IMR-90 (cell line): ENCODE results near the gene NFATC3. TPM values are rescaled to one million over a fixed set of nuclear protein-coding genes. Genes with fewer than 3 reads are reported as not detected.

Source experiments
- ATAC-seq: fragments of 200-7000 bp; cut with Tn5 transposase; 2 replicates; pipeline ENCODE4 v1.9.1; 2020; ENCODE audit warnings: low read depth, mild to moderate bottlenecking, moderate library complexity
- BruUV-seq: library from RNA; stranded (reverse); fragments of 400-500 nt; replicated peaks from 2 replicates; lab custom pipeline; 2021; lab: Mats Ljungman, UMichigan
- CTCF ChIA-PET: fragments of 300-600 bp; formaldehyde crosslinking; extraction: SDS; loops from one replicate; lab custom pipeline; 2021; ENCODE audit warnings: antibody characterized with exemption; lab: Yijun Ruan, JAX
- POLR2A ChIA-PET: fragments of 300-600 bp; sonication (Branson Sonifier 250); formaldehyde crosslinking; loops from one replicate; lab custom pipeline; 2022; ENCODE audit warnings: antibody characterized with exemption; ENCODE audit not compliant: unreplicated experiment; lab: Charles Lee
- DNase-seq: peaks from one replicate; pipeline ENCODE4 v3.0.0; 2013
- H2AFZ ChIP-seq: replicated peaks from 2 replicates; pipeline ENCODE3; 2013; ENCODE audit warnings: low read length, mild to moderate bottlenecking; ENCODE audit not compliant: poor library complexity
- H2AK5ac ChIP-seq: 2 replicates; pipeline ENCODE4 v1.6.1; 2013; ENCODE audit warnings: low read depth, low read length, inconsistent platforms
- H2AK9ac ChIP-seq: replicated peaks from 2 replicates; pipeline ENCODE3; 2013; ENCODE audit warnings: mild to moderate bottlenecking, low read depth, low read length, moderate library complexity; ENCODE audit not compliant: poor library complexity
- H2BK120ac ChIP-seq: 2 replicates; pipeline ENCODE4 v1.6.1; 2013; ENCODE audit warnings: low read depth, low read length, inconsistent platforms
- H2BK15ac ChIP-seq: 3 replicates; pipeline ENCODE4 v1.6.1; 2013; ENCODE audit warnings: low read depth, low read length, inconsistent platforms
- H2BK20ac ChIP-seq: 2 replicates; pipeline ENCODE4 v1.6.1; 2013; ENCODE audit warnings: low read depth, mild to moderate bottlenecking, inconsistent platforms, low read length, moderate library complexity
- H2BK5ac ChIP-seq: 2 replicates; pipeline ENCODE4 v1.6.1; 2013; ENCODE audit warnings: mild to moderate bottlenecking, low read depth, low read length, inconsistent platforms; ENCODE audit not compliant: poor library complexity, severe bottlenecking
- H3K14ac ChIP-seq: replicated peaks from 2 replicates; pipeline ENCODE4 v1.6.1; 2013; ENCODE audit warnings: low read depth, low read length, inconsistent platforms
- H3K18ac ChIP-seq: 2 replicates; pipeline ENCODE4 v1.6.1; 2013; ENCODE audit warnings: low read depth, low read length, control low read depth
- H3K23ac ChIP-seq: 2 replicates; pipeline ENCODE4 v1.6.1; 2013; ENCODE audit warnings: low read depth, low read length, inconsistent platforms
- H3K27ac ChIP-seq: 2 replicates; pipeline ENCODE4 v1.5.1; 2013; ENCODE audit warnings: mild to moderate bottlenecking, control low read depth, low read length; ENCODE audit not compliant: insufficient read depth
- H3K27me3 ChIP-seq: 2 replicates; pipeline ENCODE4 v1.6.1; 2013; ENCODE audit warnings: low read length; ENCODE audit not compliant: control insufficient read depth, insufficient read depth
- H3K36me3 ChIP-seq: 2 replicates; pipeline ENCODE4 v1.6.1; 2013; ENCODE audit warnings: low read length, mixed read lengths; ENCODE audit not compliant: control insufficient read depth, insufficient read depth
- H3K4ac ChIP-seq: 2 replicates; pipeline ENCODE4 v1.6.1; 2013; ENCODE audit warnings: low read depth, low read length, inconsistent platforms
- H3K4me1 ChIP-seq: 2 replicates; pipeline ENCODE4 v1.6.1; 2013; ENCODE audit warnings: low read length, mixed read lengths; ENCODE audit not compliant: control insufficient read depth, insufficient read depth
- H3K4me2 ChIP-seq: 2 replicates; pipeline ENCODE4 v1.6.1; 2013; ENCODE audit warnings: low read depth, mild to moderate bottlenecking, control low read depth, low read length, moderate library complexity
- H3K4me3 ChIP-seq: 2 replicates; pipeline ENCODE4 v1.5.1; 2013; ENCODE audit warnings: low read depth, mild to moderate bottlenecking, control low read depth, low read length, moderate library complexity; ENCODE audit not compliant: insufficient read depth
- H3K56ac ChIP-seq: 2 replicates; pipeline ENCODE4 v1.6.1; 2013; ENCODE audit warnings: low read length, inconsistent platforms; ENCODE audit not compliant: insufficient read depth; ENCODE audit errors: extremely low read depth
- H3K79me1 ChIP-seq, 2 experiments: 2 replicates each; pipeline ENCODE4 v1.6.1; 2013; ENCODE audit warnings: low read length in 2 of 2, inconsistent platforms in 1 of 2, low read depth in 1 of 2
- H3K9ac ChIP-seq: 2 replicates; pipeline ENCODE4 v1.6.1; 2013; ENCODE audit warnings: low read depth, low read length, control low read depth
- H3K9me1 ChIP-seq: 2 replicates; pipeline ENCODE4 v1.6.1; 2013; ENCODE audit warnings: low read length, inconsistent platforms; ENCODE audit not compliant: insufficient read depth
- H3K9me3 ChIP-seq: 2 replicates; pipeline ENCODE4 v1.6.1; 2013; ENCODE audit warnings: low read length; ENCODE audit not compliant: control insufficient read depth, insufficient read depth
- H4K20me1 ChIP-seq: 2 replicates; pipeline ENCODE4 v1.6.1; 2013; ENCODE audit warnings: low read length, inconsistent platforms; ENCODE audit not compliant: insufficient read depth
- H4K5ac ChIP-seq: 2 replicates; pipeline ENCODE4 v1.6.1; 2013; ENCODE audit warnings: mild to moderate bottlenecking, low read depth, low read length, control low read depth
- H4K8ac ChIP-seq, 2 experiments: 2 replicates each; pipeline ENCODE4 v1.6.1; 2013; ENCODE audit warnings: low read depth in 2 of 2, low read length in 2 of 2, control low read depth in 1 of 2, inconsistent platforms in 1 of 2
- H4K91ac ChIP-seq: 2 replicates; pipeline ENCODE4 v1.6.1; 2013; ENCODE audit warnings: low read depth, low read length, inconsistent platforms; ENCODE audit not compliant: insufficient read depth
- BHLHE40 ChIP-seq: fragments of 150-350 bp; IDR thresholded peaks from 2 replicates; pipeline ENCODE4 v1.6.1; 2016; ENCODE audit warnings: mild to moderate bottlenecking, low read depth, low read length
- CEBPB ChIP-seq: IDR thresholded peaks from 2 replicates; pipeline ENCODE4 v1.6.1; 2012; ENCODE audit warnings: low read depth, low read length, improper control_type of control experiment
- CHD1 ChIP-seq: IDR thresholded peaks from 2 replicates; pipeline ENCODE4 v1.6.1; 2012; ENCODE audit warnings: low read depth, low read length, improper control_type of control experiment
- FOS ChIP-seq: fragments of 150-350 bp; IDR thresholded peaks from 2 replicates; pipeline ENCODE4 v1.6.1; 2016; ENCODE audit warnings: low read depth, low read length
- MAFK ChIP-seq: IDR thresholded peaks from 2 replicates; pipeline ENCODE4 v1.6.1; 2012; ENCODE audit warnings: low read depth, low read length, improper control_type of control experiment
- MAZ ChIP-seq: IDR thresholded peaks from 2 replicates; pipeline ENCODE4 v1.6.1; 2012; ENCODE audit warnings: low read depth, mild to moderate bottlenecking, low read length, improper control_type of control experiment, moderate library complexity, borderline replicate concordance
- MXI1 ChIP-seq: IDR thresholded peaks from 2 replicates; pipeline ENCODE4 v1.6.1; 2012; ENCODE audit warnings: low read depth, mild to moderate bottlenecking, low read length, moderate library complexity, borderline replicate concordance
- NFE2L2 ChIP-seq: fragments of 150-350 bp; IDR thresholded peaks from 2 replicates; pipeline ENCODE4 v1.6.1; 2016; ENCODE audit warnings: low read depth, mild to moderate bottlenecking, low read length
- POLR2A ChIP-seq: IDR thresholded peaks from 2 replicates; pipeline ENCODE4 v1.6.1; 2012; ENCODE audit warnings: mild to moderate bottlenecking, low read depth, low read length
- RAD21 ChIP-seq: IDR thresholded peaks from 2 replicates; pipeline ENCODE4 v1.6.1; 2012; ENCODE audit warnings: low read length, improper control_type of control experiment
- RCOR1 ChIP-seq: IDR thresholded peaks from 2 replicates; pipeline ENCODE4 v1.6.1; 2012; ENCODE audit warnings: mild to moderate bottlenecking, low read length, improper control_type of control experiment; ENCODE audit not compliant: insufficient replicate concordance
- RFX5 ChIP-seq: IDR thresholded peaks from 2 replicates; pipeline ENCODE4 v1.8.0; 2012; ENCODE audit warnings: low read depth, mild to moderate bottlenecking, low read length, moderate library complexity
- SMC3 ChIP-seq: fragments of 150-350 bp; IDR thresholded peaks from 2 replicates; pipeline ENCODE4 v1.6.1; 2016; ENCODE audit warnings: low read depth, mild to moderate bottlenecking, antibody characterized with exemption, low read length, moderate library complexity
- WGBS, 2 experiments: methylation state at CpG; one replicate each; pipeline versions ENCODE4 v1.1.5 to v1.1.7; 2013; ENCODE audit warnings: missing lambda C conversion rate in 2 of 2; ENCODE audit not compliant: insufficient read length in 1 of 2; ENCODE audit errors: extremely low coverage in 2 of 2; 5-methylcytosine and 5-hydroxymethylcytosine counted together
- dilution Hi-C: fragments of 300-500 bp; cut with HindIII; formaldehyde crosslinking; loops from one replicate; pipeline ENCODE4 v1.14.3; 2018; ENCODE audit warnings: low sequenced_read_pairs; ENCODE audit not compliant: unreplicated experiment
- in situ Hi-C: fragments of 300-500 bp; cut with MboI; formaldehyde crosslinking; loops from 3 replicates; pipeline ENCODE4 v1.14.3; 2019; ENCODE audit warnings: low sequenced_read_pairs, inconsistent platforms, mixed read lengths
- intact Hi-C: fragments of 100-400 bp; cut with micrococcal nuclease; formaldehyde crosslinking; loops from 2 replicates; pipeline ENCODE4 v1.10.0; 2022
- polyA plus RNA-seq, 3 experiments: library from polyadenylated mRNA; depleted of rRNA; stranded (reverse); fragments of >200 nt; gene quantifications; 2 replicates each; pipeline ENCODE4 v1.2.3, GENCODE V29; 2012; ENCODE audit warnings: low replicate concordance in 1 of 3
- total RNA-seq: library from RNA; depleted of rRNA; stranded (reverse); fragments of >200 nt; gene quantifications from 2 replicates; pipeline ENCODE4 v1.2.3, GENCODE V29; 2012
- TF ChIP-seq, protein P1 (sequence below): fragments of 150-350 bp; IDR thresholded peaks from 2 replicates; pipeline ENCODE4 v1.6.1; 2016; ENCODE audit warnings: low read depth, mild to moderate bottlenecking, low read length, moderate library complexity, borderline replicate concordance
- TF ChIP-seq, protein P2 (sequence below): conservative IDR thresholded peaks from 2 replicates; pipeline ENCODE4 v1.5.1; 2012; ENCODE audit warnings: mild to moderate bottlenecking, low read depth, low read length, improper control_type of control experiment
- TF ChIP-seq, protein P3 (sequence below): fragments of 150-350 bp; IDR thresholded peaks from 2 replicates; pipeline ENCODE4 v1.6.1; 2017; ENCODE audit warnings: mild to moderate bottlenecking, antibody characterized with exemption, low read length, low read depth

The NFATC3 gene
- total and polyA plus RNA-seq, 2 of the 4 experiments (the other 2 are of a cell fraction) = 6.3 to 21.5 TPM

DNA sequence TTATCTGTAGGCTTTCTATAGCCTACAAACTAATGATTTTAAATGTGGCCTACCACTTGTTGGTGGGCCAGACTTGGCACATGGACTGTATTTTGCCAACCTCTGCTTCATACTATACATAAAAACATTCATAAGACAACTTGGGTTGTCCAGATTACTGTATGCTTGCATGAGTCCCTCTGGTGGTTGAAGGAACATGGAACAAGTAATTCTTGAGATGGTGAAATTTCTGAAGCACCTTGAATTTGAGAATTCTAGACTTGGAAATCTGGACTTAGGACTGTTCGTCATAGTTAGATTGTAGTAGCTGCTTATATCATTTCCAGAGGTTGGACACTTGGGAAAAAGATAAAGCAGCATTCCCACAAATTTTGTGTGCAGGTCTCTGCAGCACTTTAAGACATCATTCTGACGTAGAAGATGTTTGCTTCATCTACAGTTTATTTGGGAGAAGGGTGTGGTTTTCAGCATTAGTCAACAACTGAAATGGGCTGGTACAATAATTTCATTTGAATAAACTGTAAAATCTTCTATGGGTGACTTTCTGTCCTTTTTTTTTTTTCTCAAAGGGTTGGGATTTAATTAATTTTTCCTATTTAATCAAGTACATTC is 31.2 kb downstream of the NFATC3 start:
- ChIA-PET CTCF (no interaction called here), POLR2A (no interaction called here)
- H3K9me3 ChIP-seq = no peaks in the 10 kb centered on the region
- no peak overlapping the region for H3K18ac ChIP-seq
- no peaks in the 10 kb centered on the region for H3K4me1 ChIP-seq
- DNase-seq = peak; percentile 51
- no peak overlapping the region for H3K4ac ChIP-seq
- no peaks in the 10 kb centered on the region for H3K27me3 ChIP-seq
- H2BK15ac ChIP-seq = no peak overlapping the region
- no peak overlapping the region for H2AK9ac ChIP-seq
- H4K20me1 ChIP-seq = peaks cover 17% of the 10 kb centered on the region
- no peak overlapping the region for H4K8ac ChIP-seq
- no peaks in the 10 kb centered on the region for H3K36me3 ChIP-seq
- dilution Hi-C loops (no loop called here), intact Hi-C loops (loop anchor here (2.0 kb wide), 1 partner anchor 30 kb away; no protein-coding TSS in a partner anchor), in situ Hi-C loops (no loop called here)
- no peak overlapping the region for H2BK5ac ChIP-seq
- TF ChIP-seq, protein P1, sequence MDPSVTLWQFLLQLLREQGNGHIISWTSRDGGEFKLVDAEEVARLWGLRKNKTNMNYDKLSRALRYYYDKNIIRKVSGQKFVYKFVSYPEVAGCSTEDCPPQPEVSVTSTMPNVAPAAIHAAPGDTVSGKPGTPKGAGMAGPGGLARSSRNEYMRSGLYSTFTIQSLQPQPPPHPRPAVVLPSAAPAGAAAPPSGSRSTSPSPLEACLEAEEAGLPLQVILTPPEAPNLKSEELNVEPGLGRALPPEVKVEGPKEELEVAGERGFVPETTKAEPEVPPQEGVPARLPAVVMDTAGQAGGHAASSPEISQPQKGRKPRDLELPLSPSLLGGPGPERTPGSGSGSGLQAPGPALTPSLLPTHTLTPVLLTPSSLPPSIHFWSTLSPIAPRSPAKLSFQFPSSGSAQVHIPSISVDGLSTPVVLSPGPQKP = no peak
- TF ChIP-seq, protein P2, sequence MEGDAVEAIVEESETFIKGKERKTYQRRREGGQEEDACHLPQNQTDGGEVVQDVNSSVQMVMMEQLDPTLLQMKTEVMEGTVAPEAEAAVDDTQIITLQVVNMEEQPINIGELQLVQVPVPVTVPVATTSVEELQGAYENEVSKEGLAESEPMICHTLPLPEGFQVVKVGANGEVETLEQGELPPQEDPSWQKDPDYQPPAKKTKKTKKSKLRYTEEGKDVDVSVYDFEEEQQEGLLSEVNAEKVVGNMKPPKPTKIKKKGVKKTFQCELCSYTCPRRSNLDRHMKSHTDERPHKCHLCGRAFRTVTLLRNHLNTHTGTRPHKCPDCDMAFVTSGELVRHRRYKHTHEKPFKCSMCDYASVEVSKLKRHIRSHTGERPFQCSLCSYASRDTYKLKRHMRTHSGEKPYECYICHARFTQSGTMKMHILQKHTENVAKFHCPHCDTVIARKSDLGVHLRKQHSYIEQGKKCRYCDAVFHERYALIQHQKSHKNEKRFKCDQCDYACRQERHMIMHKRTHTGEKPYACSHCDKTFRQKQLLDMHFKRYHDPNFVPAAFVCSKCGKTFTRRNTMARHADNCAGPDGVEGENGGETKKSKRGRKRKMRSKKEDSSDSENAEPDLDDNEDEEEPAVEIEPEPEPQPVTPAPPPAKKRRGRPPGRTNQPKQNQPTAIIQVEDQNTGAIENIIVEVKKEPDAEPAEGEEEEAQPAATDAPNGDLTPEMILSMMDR = peak; percentile 46
- TF ChIP-seq CEBPB = no peak
- no peak for TF ChIP-seq BHLHE40
- TF ChIP-seq MAZ = no peak
- TF ChIP-seq RCOR1 = no peak
- no peak for TF ChIP-seq RFX5
- no peak for TF ChIP-seq MAFK
- peak; percentile 41; the same call in 1 of the 2 replicates for TF ChIP-seq SMC3
- no peak for TF ChIP-seq CHD1
- TF ChIP-seq NFE2L2 = no peak
- peak; percentile 41 for TF ChIP-seq RAD21
- TF ChIP-seq, protein P3, sequence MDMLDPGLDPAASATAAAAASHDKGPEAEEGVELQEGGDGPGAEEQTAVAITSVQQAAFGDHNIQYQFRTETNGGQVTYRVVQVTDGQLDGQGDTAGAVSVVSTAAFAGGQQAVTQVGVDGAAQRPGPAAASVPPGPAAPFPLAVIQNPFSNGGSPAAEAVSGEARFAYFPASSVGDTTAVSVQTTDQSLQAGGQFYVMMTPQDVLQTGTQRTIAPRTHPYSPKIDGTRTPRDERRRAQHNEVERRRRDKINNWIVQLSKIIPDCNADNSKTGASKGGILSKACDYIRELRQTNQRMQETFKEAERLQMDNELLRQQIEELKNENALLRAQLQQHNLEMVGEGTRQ = no peak
- no peak for TF ChIP-seq POLR2A
- no peak for TF ChIP-seq MXI1
- no peak for TF ChIP-seq FOS
- peaks cover 29 to 69% of the 10 kb centered on the region in 2 experiments for H3K79me1 ChIP-seq
- H3K27ac ChIP-seq = no peak overlapping the region
- no peak overlapping the region for H2AFZ ChIP-seq
- H2AK5ac ChIP-seq = no peak overlapping the region
- H3K56ac ChIP-seq = no peak overlapping the region
- ATAC-seq = peak; percentile 59; the same call in 1 of the 2 replicates
- H3K9ac ChIP-seq = no peak overlapping the region
- H2BK20ac ChIP-seq = no peak overlapping the region
- H3K4me3 ChIP-seq = no peak overlapping the region
- H3K4me2 ChIP-seq = no peak overlapping the region
- 80% methylated on average over 1 of the region's 2 CpGs; no CpG with 5 or more reads in 1 of the 2 experiments for WGBS, 2 experiments
- BruUV-seq = no TSS peak
- H2BK120ac ChIP-seq = no peak overlapping the region
- no peak overlapping the region for H4K91ac ChIP-seq
- no peak overlapping the region for H3K23ac ChIP-seq
- peaks cover 5% of the 10 kb centered on the region; the same call in 1 of the 2 replicates for H3K9me1 ChIP-seq
- no peak overlapping the region for H3K14ac ChIP-seq
- H4K5ac ChIP-seq = no peak overlapping the region
